ENCODE measurements around the gene RNASE1. TPM values are rescaled to one million over a fixed set of nuclear protein-coding genes. Genes with fewer than 3 reads are reported as not detected.
"Not testable (repeated sequence)": the region's sequence is repeated elsewhere in the genome, so short reads cannot be mapped to it uniquely, and the experiment has no call there.

Gene RNASE1
- total RNA-seq, 1 donor from 2014 or later: 609 TPM

GRCh38 chr14:20772650-20773049, 30.0 kb downstream of the RNASE1 start:
- no peak for DNase-seq (ENCODE audit: low spot score)

- DNase-seq (ENCODE audit: low spot score): no peak
Measured at GRCh38 chr14:20769421-20769820, 33.2 kb downstream of the RNASE1 start.

GRCh38 chr14:20768593-20768892, 34.1 kb downstream of the RNASE1 start:
- DNase-seq (ENCODE audit: low spot score): no peak

- no peak for DNase-seq (ENCODE audit: low spot score)
Measured at GRCh38 chr14:20760950-20761349, 41.7 kb downstream of the RNASE1 start.

GRCh38 chr14:20759465-20759864, 43.2 kb downstream of the RNASE1 start:
- DNase-seq (ENCODE audit: low spot score): not testable (repeated sequence)

GRCh38 chr14:20757965-20758364, 44.7 kb downstream of the RNASE1 start:
- DNase-seq (ENCODE audit: low spot score): peak; percentile 22

GRCh38 chr14:20755037-20755436, 47.6 kb downstream of the RNASE1 start:
- no peak for DNase-seq (ENCODE audit: low spot score)

GRCh38 chr14:20754308-20754707, 48.3 kb downstream of the RNASE1 start:
- no peak for DNase-seq (ENCODE audit: low spot score)

- DNase-seq (ENCODE audit: low spot score): no peak
Measured at GRCh38 chr14:20751963-20752562, 50.6 kb downstream of the RNASE1 start.

Other genes with a start within 250 kb of the RNASE1 start
- not detected for gene RNASE9, start 241.8 kb downstream of the RNASE1 start, total RNA-seq
- not detected for gene RNASE11, start 214.8 kb downstream of the RNASE1 start, total RNA-seq
- gene RNASE12, start 211.5 kb downstream of the RNASE1 start, total RNA-seq: not detected
- gene OR6S1, start 161.2 kb downstream of the RNASE1 start, total RNA-seq: not detected
- 135 TPM for gene RNASE4, start 118.3 kb downstream of the RNASE1 start, total RNA-seq
- gene ANG, start 114.1 kb downstream of the RNASE1 start, total RNA-seq: 110 TPM
- gene EDDM3A, start 57.0 kb downstream of the RNASE1 start, total RNA-seq: not detected
- gene EDDM3B, start 34.4 kb downstream of the RNASE1 start, total RNA-seq: not detected
- 17.3 TPM for gene RNASE6, start 21.6 kb downstream of the RNASE1 start, total RNA-seq
- gene RNASE3, start 88.5 kb upstream of the RNASE1 start, total RNA-seq: 0.52 TPM
- gene RNASE2, start 152.6 kb upstream of the RNASE1 start, total RNA-seq: 1.8 TPM
- 57.3 TPM for gene METTL17, start 187.1 kb upstream of the RNASE1 start, total RNA-seq
- not detected for gene SLC39A2, start 196.4 kb upstream of the RNASE1 start, total RNA-seq
- 237 TPM for gene NDRG2, start 222.2 kb upstream of the RNASE1 start, total RNA-seq
- 0.81 TPM for gene TPPP2, start 227.4 kb upstream of the RNASE1 start, total RNA-seq
- gene RNASE13, start 232.0 kb upstream of the RNASE1 start, total RNA-seq: 0.12 TPM
- 22.1 TPM for gene RNASE7, start 239.5 kb upstream of the RNASE1 start, total RNA-seq

Data from mucosa of gallbladder (tissue), 1 donor.